ENCODE data around the gene ARMC9.

DNA sequence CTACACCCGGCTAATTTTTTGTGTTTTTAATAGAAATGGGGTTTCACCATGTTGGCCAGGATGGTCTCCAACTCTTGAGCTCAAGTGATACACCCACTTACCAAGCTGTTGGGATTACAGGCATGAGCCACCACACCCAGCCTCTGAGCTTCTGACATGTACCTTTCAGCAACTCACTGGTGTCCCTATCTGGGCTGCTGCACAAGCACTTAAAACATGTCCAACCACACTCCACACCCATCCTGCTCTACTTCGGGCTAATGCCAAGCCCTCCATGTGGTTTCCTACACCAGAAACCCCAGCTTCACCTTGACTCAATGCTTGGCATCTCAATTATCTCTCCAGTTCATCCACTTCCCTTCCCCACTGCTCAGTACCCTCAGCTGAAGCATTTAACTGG lies 22.4 kb upstream of the ARMC9 start:
- TF ChIP-seq POLR2A (IDR thresholded peaks at IDR 0.05) = no peak
- TF ChIP-seq, protein P1, sequence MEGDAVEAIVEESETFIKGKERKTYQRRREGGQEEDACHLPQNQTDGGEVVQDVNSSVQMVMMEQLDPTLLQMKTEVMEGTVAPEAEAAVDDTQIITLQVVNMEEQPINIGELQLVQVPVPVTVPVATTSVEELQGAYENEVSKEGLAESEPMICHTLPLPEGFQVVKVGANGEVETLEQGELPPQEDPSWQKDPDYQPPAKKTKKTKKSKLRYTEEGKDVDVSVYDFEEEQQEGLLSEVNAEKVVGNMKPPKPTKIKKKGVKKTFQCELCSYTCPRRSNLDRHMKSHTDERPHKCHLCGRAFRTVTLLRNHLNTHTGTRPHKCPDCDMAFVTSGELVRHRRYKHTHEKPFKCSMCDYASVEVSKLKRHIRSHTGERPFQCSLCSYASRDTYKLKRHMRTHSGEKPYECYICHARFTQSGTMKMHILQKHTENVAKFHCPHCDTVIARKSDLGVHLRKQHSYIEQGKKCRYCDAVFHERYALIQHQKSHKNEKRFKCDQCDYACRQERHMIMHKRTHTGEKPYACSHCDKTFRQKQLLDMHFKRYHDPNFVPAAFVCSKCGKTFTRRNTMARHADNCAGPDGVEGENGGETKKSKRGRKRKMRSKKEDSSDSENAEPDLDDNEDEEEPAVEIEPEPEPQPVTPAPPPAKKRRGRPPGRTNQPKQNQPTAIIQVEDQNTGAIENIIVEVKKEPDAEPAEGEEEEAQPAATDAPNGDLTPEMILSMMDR (IDR thresholded peaks at IDR 0.05) = no peak

All from heart left ventricle (tissue), 13 donors.